Activated naive CD4-positive, alpha-beta T cell treated with anti-CD3 and anti-CD28 coated beads, Interleukin-2, amount 10 ng/mL, durations not matched to agents 7 days and 5 days (primary cell): ENCODE results near the gene SERINC5.

ENCODE experiments used
- CTCF ChIA-PET: fragments of 350-600 bp; sonication (Branson Sonifier 250); formaldehyde crosslinking; loops from one replicate; lab custom pipeline; 2021; ENCODE audit warnings: antibody characterized with exemption; lab: Charles Lee
- DNase-seq: peaks from one replicate; pipeline ENCODE4 v3.0.0-alpha.2; 2020
- H3K27ac Mint-ChIP-seq: one replicate; pipeline ENCODE4 v1.8.0; 2021; ENCODE audit warnings: mild to moderate bottlenecking, moderate library complexity, mixed read lengths
- H3K27me3 Mint-ChIP-seq: one replicate; pipeline ENCODE4 v1.8.0; 2021; ENCODE audit warnings: mild to moderate bottlenecking, mixed read lengths
- H3K36me3 Mint-ChIP-seq: one replicate; pipeline ENCODE4 v1.8.0; 2021; ENCODE audit warnings: mixed read lengths
- H3K4me1 Mint-ChIP-seq: one replicate; pipeline ENCODE4 v1.8.0; 2021; ENCODE audit warnings: mixed read lengths
- H3K4me3 Mint-ChIP-seq: one replicate; pipeline ENCODE4 v1.8.0; 2021; ENCODE audit warnings: mild to moderate bottlenecking, moderate library complexity, mixed read lengths
- H3K9me3 Mint-ChIP-seq: one replicate; pipeline ENCODE4 v1.8.0; 2021; ENCODE audit warnings: mixed read lengths

SERINC5 gene

GRCh38 chr5:80246995-80247729 is 8.7 kb downstream of the SERINC5 start:
- no peaks in the 10 kb centered on the region for H3K27me3 Mint-ChIP-seq
- H3K4me3 Mint-ChIP-seq: peak overlapping the region; percentile 15
- peaks cover 63% of the 10 kb centered on the region for H3K36me3 Mint-ChIP-seq
- peak overlapping the region; percentile 84 for H3K27ac Mint-ChIP-seq
- CTCF ChIA-PET: interaction anchor here (1.5 to 1.8 kb wide), 3 partner anchors 29 to 155 kb away, joined by 3 to 5 read pairs (median 5); no protein-coding TSS in a partner anchor
- H3K9me3 Mint-ChIP-seq: peaks cover 14% of the 10 kb centered on the region
- peak; percentile 53 for DNase-seq
- H3K4me1 Mint-ChIP-seq: peaks cover 73% of the 10 kb centered on the region

- Mint-ChIP-seq H3K4me3 (no peak overlapping the region), H3K4me1 (peaks cover 69% of the 10 kb centered on the region), H3K27ac (peak overlapping the region; percentile 21), H3K9me3 (peaks cover 22% of the 10 kb centered on the region), H3K27me3 (no peaks in the 10 kb centered on the region), H3K36me3 (peaks cover 68% of the 10 kb centered on the region)
- CTCF ChIA-PET: interaction anchor here (1.0 to 1.8 kb wide), 4 partner anchors 19 to 154 kb away, joined by 3 to 5 read pairs (median 4); no protein-coding TSS in a partner anchor
- no peak for DNase-seq
Measured at GRCh38 chr5:80246001-80246758, 9.7 kb downstream of the SERINC5 start.

GRCh38 chr5:80243567-80243966 is 12.3 kb downstream of the SERINC5 start:
- Mint-ChIP-seq H3K4me3 (no peak overlapping the region), H3K4me1 (peaks cover 72% of the 10 kb centered on the region), H3K27ac (peak overlapping the region; percentile 58), H3K9me3 (peaks cover 24% of the 10 kb centered on the region), H3K36me3 (peaks cover 73% of the 10 kb centered on the region), H3K27me3 (no peaks in the 10 kb centered on the region)
- no peak for DNase-seq
- CTCF ChIA-PET: no interaction called here

DNA sequence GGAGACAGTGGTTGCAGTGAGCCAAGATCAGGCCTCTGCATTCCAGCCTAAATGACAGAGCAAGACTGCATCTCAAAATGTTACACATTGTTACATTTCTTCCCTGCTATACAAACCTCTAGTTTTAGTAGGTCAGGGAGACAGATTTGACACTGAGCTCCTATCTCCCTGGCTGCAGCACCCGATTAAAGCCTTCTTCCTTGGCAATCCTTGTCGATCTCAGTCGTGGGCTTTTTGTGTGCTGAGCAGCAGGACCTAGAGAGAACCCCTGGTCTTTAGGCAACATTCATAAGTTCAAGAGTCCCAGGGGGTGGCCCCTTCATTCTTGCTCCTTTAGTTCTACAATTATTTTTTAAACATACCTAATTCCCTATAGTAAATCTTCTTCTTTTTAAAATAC is 13.0 kb downstream of the SERINC5 start:
- Mint-ChIP-seq H3K27ac (peak overlapping the region; percentile 58), H3K4me3 (no peak overlapping the region), H3K4me1 (peaks cover 71% of the 10 kb centered on the region), H3K9me3 (peaks cover 24% of the 10 kb centered on the region), H3K36me3 (peaks cover 72% of the 10 kb centered on the region), H3K27me3 (no peaks in the 10 kb centered on the region)
- CTCF ChIA-PET: interaction anchor here (0.6 kb wide), 1 partner anchor 18 kb away, joined by 3 read pairs; no protein-coding TSS in a partner anchor
- no peak for DNase-seq

GRCh38 chr5:80240368-80240986 is 15.4 kb downstream of the SERINC5 start:
- no peaks in the 10 kb centered on the region for H3K27me3 Mint-ChIP-seq
- peaks cover 82% of the 10 kb centered on the region for H3K36me3 Mint-ChIP-seq
- peaks cover 24% of the 10 kb centered on the region for H3K9me3 Mint-ChIP-seq
- no peak overlapping the region for H3K4me3 Mint-ChIP-seq
- CTCF ChIA-PET: interaction anchor here (1.1 kb wide), 1 partner anchor 37 kb away, joined by 4 read pairs; no protein-coding TSS in a partner anchor
- H3K4me1 Mint-ChIP-seq: peaks cover 64% of the 10 kb centered on the region
- H3K27ac Mint-ChIP-seq: no peak overlapping the region
- DNase-seq: no peak

- no peaks in the 10 kb centered on the region for H3K27me3 Mint-ChIP-seq
- DNase-seq: no peak
- H3K9me3 Mint-ChIP-seq: peaks cover 19% of the 10 kb centered on the region
- no peak overlapping the region for H3K4me3 Mint-ChIP-seq
- CTCF ChIA-PET: interaction anchor here (1.0 to 1.1 kb wide), 2 partner anchors 36 to 59 kb away, joined by 3 to 4 read pairs; no protein-coding TSS in a partner anchor
- peaks cover 63% of the 10 kb centered on the region for H3K4me1 Mint-ChIP-seq
- peaks cover 81% of the 10 kb centered on the region for H3K36me3 Mint-ChIP-seq
- peak overlapping the region; percentile 42 for H3K27ac Mint-ChIP-seq
Measured at GRCh38 chr5:80239680-80240367, 16.0 kb downstream of the SERINC5 start.

DNA sequence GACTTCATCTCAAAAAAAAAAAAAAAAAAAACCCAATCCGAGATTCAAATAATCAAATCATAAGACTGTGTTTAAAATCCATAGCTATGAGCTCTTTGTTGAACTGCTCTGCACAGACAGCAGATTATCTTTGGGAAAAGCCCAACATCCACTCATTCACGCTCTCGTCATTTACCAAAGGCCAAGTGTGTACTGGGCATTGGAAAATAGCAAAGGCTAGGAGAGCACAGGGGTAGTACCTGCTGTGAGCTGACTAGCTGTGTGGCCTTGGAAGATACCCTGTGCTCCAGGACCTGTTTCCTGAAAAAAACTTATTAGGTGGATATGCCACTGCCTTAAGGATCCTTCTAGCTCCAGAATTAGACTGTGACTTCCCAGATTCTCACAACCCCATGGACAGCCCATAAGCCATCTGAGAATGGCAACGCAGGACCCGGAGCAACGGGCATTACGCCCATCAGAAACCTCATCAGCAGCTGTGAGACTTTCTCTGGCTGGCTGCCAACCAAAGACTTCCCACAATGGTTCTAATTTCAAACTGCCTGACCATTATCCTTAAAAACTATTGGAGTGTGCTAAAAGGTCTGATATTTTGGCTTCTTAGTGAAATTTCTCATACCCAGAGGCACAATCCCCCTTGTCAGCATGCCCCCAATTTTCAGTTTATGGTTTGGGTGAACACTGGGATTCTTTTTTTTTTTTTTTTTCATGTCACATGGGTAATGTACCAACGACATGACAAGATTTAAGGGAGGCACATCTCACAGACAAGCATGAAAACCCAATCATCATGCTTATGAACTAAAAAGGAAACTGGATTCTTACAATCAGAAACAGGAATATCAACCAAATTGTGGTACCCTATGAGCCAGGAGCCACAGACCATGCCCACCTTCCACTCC is 16.8 kb downstream of the SERINC5 start:
- peaks cover 69% of the 10 kb centered on the region for H3K4me1 Mint-ChIP-seq
- H3K36me3 Mint-ChIP-seq: peaks cover 86% of the 10 kb centered on the region
- CTCF ChIA-PET: interaction anchor here (1.0 to 1.1 kb wide), 2 partner anchors 35 to 58 kb away, joined by 3 to 4 read pairs; no protein-coding TSS in a partner anchor
- peak overlapping the region; percentile 45 for H3K27ac Mint-ChIP-seq
- no peak for DNase-seq
- H3K4me3 Mint-ChIP-seq: no peak overlapping the region
- no peaks in the 10 kb centered on the region for H3K27me3 Mint-ChIP-seq
- H3K9me3 Mint-ChIP-seq: peaks cover 17% of the 10 kb centered on the region

DNA sequence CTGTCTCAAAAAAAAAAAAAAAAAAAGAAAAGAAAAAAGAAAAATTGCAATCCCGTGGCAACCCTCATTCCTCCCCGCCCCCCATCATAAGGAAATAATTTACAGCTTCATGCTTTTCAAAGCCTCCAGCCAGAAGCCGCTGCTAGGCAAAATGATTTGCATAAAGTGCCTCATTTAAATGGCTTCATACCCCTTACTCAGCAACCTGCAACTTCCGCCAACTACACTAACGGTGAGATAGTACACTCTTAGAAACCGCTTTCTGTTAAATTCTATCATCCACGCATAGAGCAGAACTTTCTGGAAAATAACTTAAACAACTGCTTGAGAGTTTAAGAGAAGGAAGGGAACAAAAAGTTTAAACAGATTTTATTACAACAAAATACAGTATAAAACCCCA is 17.8 kb downstream of the SERINC5 start:
- Mint-ChIP-seq H3K4me1 (peaks cover 70% of the 10 kb centered on the region), H3K4me3 (no peak overlapping the region), H3K9me3 (peaks cover 13% of the 10 kb centered on the region), H3K36me3 (peaks cover 80% of the 10 kb centered on the region), H3K27me3 (no peaks in the 10 kb centered on the region), H3K27ac (peak overlapping the region; percentile 56)
- CTCF ChIA-PET: no interaction called here
- peak; percentile 41 for DNase-seq

GRCh38 chr5:80237243-80237642 is 18.6 kb downstream of the SERINC5 start:
- CTCF ChIA-PET: no interaction called here
- H3K9me3 Mint-ChIP-seq: peaks cover 10% of the 10 kb centered on the region
- H3K27ac Mint-ChIP-seq: no peak overlapping the region
- H3K36me3 Mint-ChIP-seq: peaks cover 80% of the 10 kb centered on the region
- H3K4me1 Mint-ChIP-seq: peaks cover 75% of the 10 kb centered on the region
- DNase-seq: no peak
- H3K27me3 Mint-ChIP-seq: no peaks in the 10 kb centered on the region
- H3K4me3 Mint-ChIP-seq: no peak overlapping the region

- peak overlapping the region; percentile 20 for H3K27ac Mint-ChIP-seq
- no peak overlapping the region for H3K4me3 Mint-ChIP-seq
- H3K27me3 Mint-ChIP-seq: no peaks in the 10 kb centered on the region
- H3K9me3 Mint-ChIP-seq: no peaks in the 10 kb centered on the region
- peak; percentile 42 for DNase-seq
- peaks cover 73% of the 10 kb centered on the region for H3K36me3 Mint-ChIP-seq
- CTCF ChIA-PET: no interaction called here
- H3K4me1 Mint-ChIP-seq: peaks cover 76% of the 10 kb centered on the region
Measured at GRCh38 chr5:80234116-80234948, 21.5 kb downstream of the SERINC5 start.

DNA sequence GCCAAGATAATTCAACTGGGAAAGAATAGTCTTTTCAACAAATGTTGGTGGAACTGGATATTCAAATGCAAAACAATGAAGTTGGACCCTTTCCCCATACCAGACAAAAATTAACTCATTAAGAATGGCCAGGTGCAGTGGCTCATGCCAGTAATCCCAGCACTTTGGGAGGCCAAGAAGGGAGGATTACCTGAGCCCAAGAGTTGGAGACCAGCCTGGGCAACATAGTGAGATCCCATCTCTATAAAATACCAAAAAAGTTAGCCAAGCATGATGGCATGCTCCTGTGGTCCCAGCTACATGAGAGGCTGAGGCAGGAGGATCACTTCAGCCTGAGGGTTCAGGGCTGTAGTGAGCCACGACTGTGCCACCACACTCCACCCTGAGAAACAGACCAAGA is 24.2 kb downstream of the SERINC5 start:
- Mint-ChIP-seq H3K4me1 (peaks cover 73% of the 10 kb centered on the region), H3K4me3 (no peak overlapping the region), H3K36me3 (peaks cover 56% of the 10 kb centered on the region), H3K9me3 (no peaks in the 10 kb centered on the region), H3K27ac (no peak overlapping the region), H3K27me3 (no peaks in the 10 kb centered on the region)
- CTCF ChIA-PET: no interaction called here
- no peak for DNase-seq

- no peak for DNase-seq
- Mint-ChIP-seq H3K4me1 (peaks cover 77% of the 10 kb centered on the region), H3K4me3 (no peak overlapping the region), H3K27ac (no peak overlapping the region), H3K9me3 (no peaks in the 10 kb centered on the region), H3K27me3 (no peaks in the 10 kb centered on the region), H3K36me3 (peaks cover 58% of the 10 kb centered on the region)
- CTCF ChIA-PET: no interaction called here
Measured at GRCh38 chr5:80231243-80231642, 24.6 kb downstream of the SERINC5 start.
